Cerebellar nuclear complex (tissue), 1 donor: ENCODE results near the gene PIEZO1.

Experiments used
- DNase-seq, 2 experiments: peaks; one replicate each; lab custom pipeline; 2025; lab: John Stamatoyannopoulos, UW

Gene PIEZO1

DNA sequence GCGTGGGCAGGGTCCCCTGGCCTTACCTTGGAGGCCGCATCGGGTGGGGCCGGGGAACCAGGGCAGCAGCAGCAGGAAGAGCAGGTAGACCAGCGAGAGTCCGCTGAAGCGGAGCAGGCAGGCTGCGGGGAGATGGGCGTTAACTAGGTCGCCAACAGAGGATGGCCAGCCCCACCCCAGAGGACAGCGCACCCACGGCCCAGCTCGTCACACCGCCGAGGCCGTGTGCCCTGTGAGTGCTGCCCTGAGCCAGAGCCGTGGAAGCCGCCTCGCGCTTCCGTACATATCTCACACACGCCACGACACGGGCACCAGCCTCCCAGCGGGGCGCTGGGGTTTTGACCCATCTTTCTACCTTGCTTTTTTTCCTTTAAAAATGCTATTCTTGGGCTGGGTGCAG lies 35.7 kb downstream of the PIEZO1 start:
- no peak for DNase-seq

DNA sequence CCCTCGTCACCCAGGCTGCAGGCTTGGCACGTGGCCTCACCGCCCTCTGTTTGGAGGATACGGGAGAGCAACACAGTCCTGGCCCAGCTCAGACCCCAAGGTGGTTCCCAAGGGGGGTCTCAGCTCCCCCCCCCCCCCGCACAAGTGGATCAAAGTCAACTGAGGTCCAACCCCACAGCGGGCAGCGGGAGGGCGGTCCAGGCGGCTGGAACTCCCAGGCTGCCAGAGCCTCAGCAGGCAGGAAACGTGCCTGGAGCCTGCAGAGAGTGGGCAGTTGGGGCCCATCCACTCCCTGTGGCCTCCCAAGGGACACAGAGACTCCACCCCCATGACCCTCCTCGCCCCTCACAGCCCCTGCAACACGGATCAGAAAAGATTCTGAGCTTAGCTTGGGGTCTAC lies 36.7 kb downstream of the PIEZO1 start:
- no peak for DNase-seq

DNA sequence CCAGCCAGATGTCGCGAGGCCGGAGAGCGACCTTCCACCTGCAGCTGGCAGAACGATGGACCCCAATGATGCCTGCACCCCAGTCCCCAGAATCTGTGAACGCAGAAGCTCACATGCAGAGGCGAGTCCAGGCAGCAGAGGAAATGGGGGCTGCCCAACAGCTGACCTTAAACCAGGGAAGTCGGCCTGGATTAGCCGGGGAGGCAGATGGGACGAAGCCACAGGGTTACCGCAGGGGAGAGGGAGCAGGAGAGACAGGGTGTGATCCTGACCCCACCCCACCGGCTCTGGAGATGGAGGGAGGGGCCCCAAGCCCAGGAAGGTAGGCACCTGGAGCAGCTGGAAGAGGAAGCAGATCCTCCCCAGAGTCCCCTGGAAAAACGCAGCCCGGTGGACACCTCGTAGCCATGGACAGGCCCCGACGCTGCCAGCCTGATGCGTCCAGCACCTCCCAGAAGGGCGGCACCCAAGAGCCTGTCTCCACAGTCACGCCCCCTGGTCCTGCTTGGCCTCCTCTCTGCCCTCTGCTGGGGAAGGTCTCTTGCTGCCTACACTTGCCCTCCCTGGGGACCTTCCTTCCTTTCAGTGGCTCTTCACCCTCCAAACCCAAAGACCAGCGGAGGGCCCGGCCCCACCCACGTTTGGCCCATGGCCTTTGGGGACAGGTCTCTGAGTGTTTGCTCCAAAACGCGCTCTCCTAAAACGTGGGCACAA lies 37.3 kb downstream of the PIEZO1 start:
- DNase-seq = no peak

DNA sequence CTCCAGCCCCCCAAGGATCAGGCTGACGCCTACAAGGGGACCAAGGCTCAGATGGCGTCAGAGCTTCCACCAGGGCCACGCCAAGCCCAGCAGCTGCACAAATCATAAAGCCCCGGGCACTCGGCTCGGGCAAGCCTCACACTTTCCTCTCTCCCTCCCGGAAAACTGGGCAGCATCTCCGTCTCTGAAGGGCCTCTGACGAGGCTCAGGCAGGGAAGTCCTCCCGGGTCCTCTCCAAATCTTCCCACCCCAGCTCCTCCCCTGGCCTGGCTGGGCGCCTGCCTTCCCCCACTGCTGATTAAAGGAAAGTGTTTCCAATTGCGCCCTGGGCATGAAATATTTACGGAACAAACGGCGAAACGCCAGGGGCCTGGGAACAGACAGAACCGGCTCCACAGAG lies 38.5 kb downstream of the PIEZO1 start:
- DNase-seq = no peak

DNA sequence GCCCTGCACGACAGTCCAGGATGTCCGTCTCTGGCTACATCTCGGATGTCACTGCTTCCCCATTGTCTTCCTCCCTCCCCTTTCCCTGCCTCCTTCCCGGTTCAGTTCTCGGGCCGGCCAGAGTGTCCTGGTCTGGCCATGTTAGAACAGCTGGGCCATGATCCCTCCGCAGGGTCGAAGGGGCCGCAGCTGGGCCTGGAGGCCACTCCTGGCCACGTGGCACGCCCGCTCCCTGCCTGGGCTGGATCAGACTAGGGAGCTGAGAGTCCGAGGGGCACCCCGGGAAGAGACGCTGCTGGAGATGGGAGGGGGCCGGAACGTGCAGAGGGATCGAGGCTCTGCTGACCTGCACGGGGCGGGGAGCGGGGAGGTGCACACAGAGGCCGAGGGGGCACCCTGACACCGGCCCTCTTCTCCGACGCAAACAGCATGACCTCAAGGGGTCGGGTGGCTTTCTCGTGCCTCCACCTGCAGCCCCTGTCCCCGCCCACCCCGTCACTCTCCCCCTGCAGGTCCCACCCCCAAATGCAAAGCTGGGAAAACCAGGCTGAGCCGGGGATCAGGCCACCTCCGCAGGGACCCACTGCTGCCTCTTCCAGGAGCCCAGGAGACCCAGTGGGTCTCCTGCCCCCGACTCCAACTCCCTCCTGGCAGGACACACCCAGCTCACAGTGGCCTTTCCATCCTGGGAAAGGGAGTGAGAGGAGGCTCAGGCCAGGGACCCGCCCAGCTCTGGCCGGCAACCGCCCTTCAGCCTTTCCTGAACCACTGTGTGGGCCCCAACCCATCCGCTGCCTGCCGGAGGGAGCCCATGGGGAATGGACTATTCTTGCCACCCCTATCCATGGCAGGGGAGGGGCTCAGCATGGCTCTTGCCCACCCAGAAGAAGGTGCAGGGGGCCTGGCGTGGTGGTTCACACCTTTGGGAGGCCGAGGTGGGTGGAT lies 40.2 kb downstream of the PIEZO1 start:
- no peak for DNase-seq

DNA sequence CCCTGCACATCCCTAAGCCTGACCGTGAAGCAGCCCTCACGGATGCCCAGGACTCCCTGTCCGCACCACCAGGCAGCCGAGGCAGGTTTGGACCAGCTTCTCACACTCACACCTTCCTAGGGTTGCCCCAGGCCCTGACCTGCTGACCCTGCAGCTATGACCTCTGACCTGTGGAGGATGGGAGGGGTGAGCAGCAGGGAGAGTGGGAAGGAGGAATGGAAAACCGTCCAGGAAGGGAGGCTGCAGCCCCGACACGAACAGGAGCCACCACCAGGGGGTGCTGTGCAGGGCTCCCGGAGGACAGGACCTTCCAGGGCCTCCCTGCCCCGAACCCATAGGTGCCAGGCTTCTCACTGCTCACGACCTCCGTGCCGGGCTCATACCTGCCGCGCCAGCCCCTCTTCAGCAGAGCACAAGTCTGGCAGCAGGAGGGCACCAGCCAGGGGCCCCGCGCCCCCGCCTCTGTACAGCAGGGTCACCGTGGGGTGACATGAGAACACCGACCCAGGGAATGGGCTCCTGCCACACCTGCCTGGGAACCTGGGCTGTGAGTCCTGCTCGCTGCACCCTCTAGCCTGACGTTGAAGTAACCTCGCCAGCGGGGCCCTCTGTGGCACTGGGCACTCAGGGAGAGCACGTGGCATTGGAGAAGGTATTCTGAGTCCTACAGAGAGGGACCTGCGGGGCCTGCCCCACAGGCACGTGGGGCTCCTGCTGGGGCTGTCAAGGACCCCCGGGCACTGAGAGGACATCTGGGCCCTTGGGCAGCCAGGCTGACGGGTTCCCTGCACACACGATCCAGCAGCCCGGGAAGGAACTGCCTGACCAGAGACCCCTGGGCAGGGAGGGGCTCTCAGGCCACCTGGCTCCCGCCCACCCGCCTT lies 41.1 kb downstream of the PIEZO1 start:
- DNase-seq = peak in 1 of 2 experiments; percentile 26

DNA sequence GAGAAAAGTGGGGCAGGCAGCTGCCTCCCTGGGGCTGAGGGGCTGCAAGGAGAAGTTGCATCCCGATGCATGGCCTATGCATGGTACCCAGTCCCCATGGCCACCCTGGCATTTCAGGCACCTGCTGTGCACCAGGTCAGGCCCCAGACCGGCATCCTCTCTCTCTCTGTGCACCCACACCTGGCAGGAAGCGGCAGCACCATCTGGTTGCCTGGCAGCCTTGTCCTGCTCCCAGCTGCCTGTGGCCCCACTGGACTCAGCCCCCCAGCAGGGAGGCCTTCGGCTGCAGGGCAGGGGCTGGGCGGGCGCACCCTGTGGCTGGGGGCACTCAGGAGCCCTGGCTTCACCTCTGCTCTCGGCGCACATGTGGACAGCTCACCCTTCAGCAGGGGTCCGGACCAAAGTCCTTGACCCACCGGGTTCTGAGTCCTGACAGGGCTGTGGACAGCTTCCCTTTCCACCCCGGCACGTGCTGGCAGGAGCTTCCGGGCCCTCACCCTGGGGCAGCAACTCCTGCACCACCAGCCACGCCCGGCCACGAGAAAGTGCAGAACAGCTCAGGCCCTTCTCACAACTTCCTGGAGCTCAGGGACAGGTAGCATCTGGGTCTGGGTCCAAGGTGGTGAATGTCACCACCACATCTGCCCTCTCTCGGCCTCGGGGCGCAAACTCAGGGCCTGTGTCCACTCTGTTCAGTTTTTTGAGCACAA lies 42.0 kb downstream of the PIEZO1 start:
- DNase-seq = no peak

DNA sequence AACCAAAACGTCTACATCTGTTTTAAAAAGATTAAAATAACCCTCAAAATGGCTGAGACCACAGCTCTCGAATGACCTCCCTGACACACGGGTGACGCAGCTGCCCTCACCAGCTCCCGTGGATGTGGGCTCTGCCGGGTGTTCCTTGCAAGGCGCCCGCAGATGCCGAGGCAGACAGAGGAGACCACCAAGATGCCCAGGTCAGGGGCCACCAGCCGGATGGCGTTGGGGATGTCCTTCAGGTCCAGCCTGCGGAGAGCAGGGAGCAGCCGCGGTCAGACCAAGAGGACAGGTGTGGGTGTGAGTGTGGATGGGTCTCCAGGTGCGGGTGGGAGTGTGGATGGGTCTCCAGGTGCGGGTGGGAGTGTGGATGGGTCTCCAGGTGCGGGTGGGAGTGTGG lies 43.7 kb downstream of the PIEZO1 start:
- DNase-seq = no peak

DNA sequence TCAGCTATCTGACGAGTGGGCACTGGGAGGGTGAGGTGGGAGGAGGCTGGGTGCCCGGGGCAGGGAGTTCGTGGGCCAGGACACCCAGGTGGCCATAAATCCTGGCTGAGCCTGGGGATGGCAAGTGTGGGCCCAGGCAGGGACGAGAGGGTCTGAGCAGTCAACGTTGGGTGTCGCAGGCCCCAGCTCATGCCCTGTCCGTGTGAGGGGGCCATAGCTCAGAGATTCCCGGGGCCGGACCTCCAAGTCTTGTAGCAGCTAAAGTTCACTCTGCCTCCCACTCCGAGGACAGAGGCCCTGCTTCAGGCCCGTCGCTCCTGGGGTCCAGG lies 44.3 kb downstream of the PIEZO1 start:
- no peak for DNase-seq

DNA sequence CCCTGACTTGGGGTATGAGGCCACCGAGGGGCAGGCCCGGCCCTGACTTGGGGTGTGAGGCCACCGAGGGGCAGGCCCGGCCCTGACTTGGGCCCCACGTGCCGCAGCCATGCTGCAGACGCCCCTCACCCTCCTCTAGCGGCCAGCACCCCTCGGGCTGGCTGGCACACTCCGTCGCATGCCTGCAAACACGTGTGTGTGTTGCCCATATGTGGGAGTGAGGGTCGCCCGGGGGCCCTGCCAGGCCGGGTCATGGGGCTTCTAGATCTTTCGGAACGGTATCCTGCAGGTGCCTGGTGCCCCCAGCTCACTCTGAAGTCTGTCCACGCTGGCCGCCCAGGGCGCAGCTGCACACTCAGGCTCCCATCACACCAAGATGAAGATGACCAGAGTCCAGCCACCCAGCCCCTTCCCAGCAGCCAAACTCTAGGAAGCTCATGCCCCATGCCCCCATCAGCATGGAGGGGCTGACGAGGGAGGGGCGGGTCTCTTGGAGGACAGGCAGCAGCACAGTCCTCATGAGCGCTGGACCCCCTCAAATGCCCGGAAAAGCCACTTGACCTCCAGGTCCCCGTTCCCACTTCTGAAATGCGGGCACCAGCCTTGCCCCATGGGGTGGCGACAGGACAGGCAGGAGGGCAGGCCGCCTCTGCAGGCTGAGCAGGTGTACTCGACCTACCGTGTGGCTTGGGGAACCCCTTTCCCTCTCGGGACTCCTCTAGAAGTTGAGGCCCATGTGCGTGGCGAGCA lies 44.9 kb downstream of the PIEZO1 start:
- no peak for DNase-seq

DNA sequence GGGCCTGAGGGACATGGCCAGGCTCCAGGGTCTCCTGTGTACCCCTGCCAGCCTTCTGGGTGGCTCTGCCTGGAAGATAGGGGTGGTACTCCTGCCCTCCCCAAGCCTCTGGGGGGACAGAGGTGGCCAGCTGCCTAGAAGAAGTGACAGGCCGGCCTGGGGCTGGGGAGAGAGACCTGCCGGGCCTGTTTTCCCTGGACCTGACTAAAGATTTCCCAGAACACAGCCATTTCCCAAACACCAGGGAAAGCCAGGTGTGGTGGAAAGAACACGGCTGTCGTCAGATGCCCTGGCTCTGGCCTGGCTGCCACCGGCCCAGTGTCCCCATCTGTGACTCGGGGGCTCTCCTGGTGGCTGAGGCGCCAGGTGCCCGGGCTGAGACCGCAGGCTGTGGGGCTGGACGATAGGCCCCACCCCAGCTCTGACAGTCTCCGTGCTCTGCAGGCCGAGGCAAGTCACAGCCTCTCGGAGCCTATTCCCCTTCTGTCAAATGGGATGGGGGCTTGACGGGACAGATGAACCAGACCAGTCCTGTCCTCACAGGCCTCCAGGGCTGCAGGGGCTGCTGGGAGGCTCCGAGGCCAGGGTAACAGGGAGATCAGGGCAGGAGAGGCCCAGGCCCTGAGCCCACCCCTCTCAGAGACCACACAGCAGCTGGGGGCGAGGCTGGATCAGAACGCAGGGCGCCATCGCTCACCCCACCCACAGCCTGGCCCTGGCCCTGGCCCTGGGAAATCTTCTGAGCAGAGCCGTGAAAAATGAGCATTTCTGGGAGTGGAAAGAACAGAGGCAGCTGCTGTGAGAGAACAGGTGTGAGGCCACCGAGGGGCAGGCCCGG lies 45.7 kb downstream of the PIEZO1 start:
- no peak for DNase-seq

DNA sequence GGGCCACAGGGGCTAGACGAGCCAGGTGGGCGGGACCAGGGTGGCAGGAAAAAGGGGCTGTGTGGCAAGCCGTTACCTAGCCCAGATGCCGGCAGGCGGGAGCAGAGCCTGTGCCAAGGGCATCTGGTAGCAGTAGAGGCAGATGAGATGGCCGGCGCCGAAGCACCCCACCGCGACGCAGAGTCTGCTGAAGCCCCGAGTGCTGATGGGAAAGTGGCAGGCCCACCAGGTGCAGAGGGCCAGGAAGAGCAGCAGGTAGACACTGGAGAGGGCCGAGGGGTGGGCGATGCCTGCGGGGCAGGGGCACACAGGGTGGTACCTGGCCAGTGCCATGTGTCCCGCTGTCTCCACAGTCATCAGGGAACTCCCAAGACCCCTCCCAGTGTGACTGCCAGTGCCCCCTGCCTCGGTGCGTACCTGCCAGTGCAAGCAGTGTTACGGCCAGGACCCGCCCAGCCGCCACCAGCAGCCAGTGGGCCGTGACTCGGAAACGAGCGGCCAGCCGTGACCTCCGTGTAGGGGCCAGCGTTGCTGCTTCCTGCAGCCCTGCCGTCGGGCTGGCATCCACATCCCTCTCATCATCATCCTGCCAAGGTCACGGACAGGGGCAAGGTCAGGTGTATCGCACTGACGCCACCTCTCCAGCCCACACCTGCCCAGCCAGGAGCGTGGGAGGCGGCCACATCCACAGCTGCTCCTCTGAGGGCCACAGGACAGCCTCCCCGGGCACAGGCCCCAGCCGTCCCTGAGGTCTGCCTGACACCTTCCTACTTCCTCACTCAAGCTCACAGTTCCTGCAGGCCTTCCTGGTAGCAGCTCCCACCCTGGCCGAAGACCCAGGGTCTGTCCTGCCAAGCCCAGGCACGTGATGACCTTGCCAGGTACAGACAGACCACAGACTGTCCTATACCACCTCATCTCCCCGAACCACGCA lies 46.6 kb downstream of the PIEZO1 start:
- no peak for DNase-seq

DNA sequence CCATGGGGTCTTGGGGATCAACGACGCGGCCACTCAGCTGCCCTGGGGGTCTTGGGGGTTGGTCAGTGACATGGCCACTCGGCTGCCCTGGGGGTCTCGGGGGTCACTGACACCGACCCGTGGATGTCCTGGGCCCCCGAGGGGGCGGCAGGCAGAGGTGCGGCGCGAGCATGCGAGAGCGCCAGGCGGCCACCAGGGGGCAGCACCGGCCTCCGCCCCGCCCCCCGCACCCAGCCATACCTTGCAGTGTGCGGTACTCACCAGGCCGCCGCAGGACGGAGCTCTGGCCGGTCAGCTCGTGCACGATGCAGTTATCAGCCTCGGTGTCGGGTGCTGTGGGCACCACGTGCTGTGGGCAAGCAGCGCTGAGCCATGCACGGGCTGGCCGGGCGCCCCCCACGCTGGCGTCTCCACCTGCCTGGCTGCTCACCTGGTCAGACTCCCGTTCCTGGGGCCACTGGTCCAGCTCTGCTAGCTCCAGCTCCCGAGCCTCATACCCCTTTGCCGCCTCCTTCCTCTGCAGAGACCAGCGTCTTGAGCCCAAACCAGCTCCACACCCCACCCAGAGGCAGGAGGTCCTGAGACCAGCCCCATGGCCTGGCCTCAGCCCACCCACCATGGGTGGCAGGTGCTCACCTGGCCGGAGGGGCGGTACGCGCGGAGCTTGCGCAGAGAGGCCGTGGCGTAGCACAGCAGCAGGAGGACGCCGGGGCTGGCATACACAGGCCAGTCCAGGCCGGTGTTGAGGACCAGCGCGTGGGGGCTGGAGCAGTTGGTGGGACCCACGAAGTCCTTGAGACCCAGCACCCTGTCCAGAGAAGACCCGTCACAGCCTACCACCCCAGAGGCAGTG lies 47.5 kb downstream of the PIEZO1 start:
- no peak for DNase-seq

DNA sequence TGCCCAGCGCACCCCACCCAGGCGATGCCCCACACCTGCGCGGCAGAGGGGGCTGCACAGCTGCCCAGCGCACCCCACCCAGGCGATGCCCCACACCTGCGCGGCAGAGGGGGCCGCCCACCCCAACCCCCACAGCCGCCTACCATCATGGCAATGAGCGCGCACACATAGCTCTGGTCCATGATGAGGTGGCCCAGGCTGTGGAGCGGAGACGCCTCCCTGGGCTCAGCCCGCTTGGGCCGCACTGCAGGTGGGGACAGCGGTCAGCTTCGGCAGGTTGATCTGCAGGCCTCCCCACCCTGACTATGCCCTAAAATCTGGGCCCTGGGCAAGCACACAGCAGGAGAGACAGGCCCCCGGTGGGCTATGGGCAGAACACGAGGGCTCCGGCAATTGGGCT lies 48.5 kb downstream of the PIEZO1 start:
- DNase-seq = no peak

DNA sequence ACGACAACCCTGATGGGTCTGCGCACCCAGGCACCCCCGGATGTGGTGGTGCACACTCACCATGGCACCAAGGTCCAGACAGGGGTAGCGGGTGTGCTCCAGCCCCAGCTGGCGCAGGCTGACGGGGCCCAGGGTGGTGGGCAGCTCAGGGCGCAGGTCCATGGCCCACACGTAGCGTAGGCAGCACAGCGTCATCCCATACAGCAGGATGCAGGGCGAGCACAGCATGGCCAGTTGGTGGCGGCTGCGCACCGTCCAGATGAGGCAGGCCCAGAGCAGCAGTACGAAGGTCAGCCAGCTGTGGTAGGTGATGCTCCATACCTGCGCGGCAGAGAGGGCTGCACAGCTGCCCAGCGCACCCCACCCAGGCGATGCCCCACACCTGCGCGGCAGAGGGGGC lies 48.9 kb downstream of the PIEZO1 start:
- DNase-seq = no peak

DNA sequence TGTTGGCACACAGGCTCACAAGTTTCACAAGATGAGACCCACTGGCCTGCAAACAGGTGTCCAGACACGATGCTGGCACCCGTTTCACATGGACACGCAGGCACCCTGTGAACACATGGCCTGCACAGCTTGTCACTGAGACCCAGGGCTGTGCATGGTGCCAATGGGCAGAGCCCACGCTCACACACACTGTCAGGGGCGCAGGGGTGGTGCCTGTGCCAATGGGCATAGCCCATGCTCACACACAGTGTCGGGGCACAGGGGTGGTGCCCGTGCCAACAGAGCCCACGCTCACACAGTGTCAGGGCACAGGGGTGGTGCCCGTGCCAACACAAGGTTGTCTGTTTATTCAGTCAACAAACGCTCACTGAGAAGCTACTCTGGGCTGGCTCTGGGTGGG lies 49.4 kb downstream of the PIEZO1 start:
- DNase-seq = no peak

DNA sequence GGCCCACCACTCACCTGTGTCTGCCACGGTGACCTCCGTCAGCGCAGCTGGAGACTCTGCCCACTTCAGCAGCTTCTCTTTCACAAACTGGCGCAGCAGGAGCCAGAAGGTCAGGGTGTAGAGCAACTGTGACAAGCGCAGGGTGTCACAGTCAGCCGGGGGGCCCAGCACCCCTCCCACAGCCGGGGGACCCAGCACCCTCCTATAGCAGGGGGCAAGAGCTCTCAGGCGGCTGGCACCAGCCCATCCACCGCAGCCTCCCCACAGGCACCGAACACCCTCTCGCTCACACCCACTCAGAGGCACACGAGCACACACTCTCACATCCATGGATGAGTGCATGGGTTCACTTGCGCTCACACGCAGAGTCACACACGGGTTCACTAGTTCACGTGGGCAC lies 49.9 kb downstream of the PIEZO1 start:
- no peak for DNase-seq

DNA sequence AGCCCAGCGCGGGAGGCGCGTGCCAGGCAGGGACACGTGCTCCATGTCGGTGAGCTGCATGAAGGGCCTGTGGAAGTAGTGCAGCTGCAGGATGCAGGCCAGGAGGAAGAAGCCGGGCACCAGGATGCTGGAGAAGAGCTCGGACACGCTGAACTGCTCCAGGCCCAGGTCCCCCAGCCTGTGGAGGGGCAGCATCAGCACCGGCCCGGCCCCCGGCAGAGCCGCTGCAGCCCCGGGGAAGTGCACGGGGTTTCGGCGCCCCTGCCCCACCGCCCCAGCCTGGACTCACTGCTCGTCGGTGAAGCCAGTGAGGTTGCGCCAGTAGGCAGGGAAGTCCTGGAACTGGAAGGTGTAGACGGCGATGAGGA lies 50.7 kb downstream of the PIEZO1 start:
- DNase-seq = no peak
